HepG2 (cell line): ENCODE results near the gene CD6. TPM values are rescaled to one million over a fixed set of nuclear protein-coding genes. Genes with fewer than 3 reads are reported as not detected.

ENCODE experiments used
- ATAC-seq: fragments of 200-7000 bp; cut with Tn5 transposase; 3 replicates; pipeline ENCODE4 v1.9.1; 2020; ENCODE audit warnings: mild to moderate bottlenecking, moderate library complexity
- BruUV-seq: library from RNA; stranded (reverse); fragments of 400-500 nt; replicated peaks from 2 replicates; lab custom pipeline; 2021; lab: Mats Ljungman, UMichigan
- CTCF ChIA-PET: fragments of 300-600 bp; formaldehyde crosslinking; extraction: SDS; loops from one replicate; lab custom pipeline; 2021; ENCODE audit warnings: low total read pairs, inconsistent platforms, low intra/inter-chr PET ratio; lab: Yijun Ruan, JAX
- POLR2A ChIA-PET: fragments of 350-600 bp; sonication (Branson Sonifier 250); formaldehyde crosslinking; loops from one replicate; lab custom pipeline; 2020; ENCODE audit warnings: antibody characterized with exemption, inconsistent platforms; lab: Yijun Ruan, JAX
- DNase-seq: peaks from one replicate; pipeline ENCODE4 v3.0.0-alpha.2; 2015; ENCODE audit warnings: low spot score
- FAIRE-seq: peaks from 3 replicates; lab custom pipeline; 2011; peaks lifted over from hg19 to GRCh38; lab: Jason Lieb, UNC
- H2AFZ ChIP-seq: one replicate; pipeline ENCODE4 v1.6.1; 2011; ENCODE audit warnings: low read length, inconsistent platforms
- H3K27ac ChIP-seq: fragments of 300-600 bp; 3 replicates; pipeline ENCODE4 v1.8.0; 2011; ENCODE audit warnings: mixed run types, mild to moderate bottlenecking, mixed read lengths, low read length, inconsistent platforms; ENCODE audit not compliant: insufficient read depth; ENCODE audit errors: extremely low read length
- H3K27me3 ChIP-seq, 2 experiments: fragments of 200-600 bp in 1 of 2; 2 replicates in 1 of 2; 3 replicates in 1 of 2; pipeline versions ENCODE4 v1.6.0 to v1.8.0; 2011; ENCODE audit warnings: low read length in 2 of 2, mild to moderate bottlenecking in 2 of 2, moderate library complexity in 2 of 2, inconsistent platforms in 1 of 2; ENCODE audit not compliant: insufficient read depth in 2 of 2, control insufficient read depth in 1 of 2
- H3K36me3 ChIP-seq, 2 experiments: fragments of 200-600 bp in 1 of 2; replicated peaks in 1 of 2; 2 replicates in 1 of 2; 3 replicates in 1 of 2; pipeline versions ENCODE4 v1.5.1 to v1.8.0; 2011; ENCODE audit warnings: low read length in 2 of 2, inconsistent platforms in 1 of 2; ENCODE audit not compliant: insufficient read depth in 2 of 2, control insufficient read depth in 1 of 2
- H3K4me1 ChIP-seq: 2 replicates; pipeline ENCODE4 v1.5.1; 2012; ENCODE audit warnings: low read length, inconsistent platforms; ENCODE audit not compliant: insufficient read depth
- H3K4me2 ChIP-seq: 2 replicates; pipeline ENCODE4 v1.6.0; 2011; ENCODE audit warnings: low read depth, low read length, inconsistent platforms
- H3K4me3 ChIP-seq, 3 experiments: fragments of 200-600 bp in 1 of 3; sonication (generic), shearing (Covaris generic) in 1 of 3; replicated peaks in 1 of 3; 2 replicates each; pipeline ENCODE4 v1.5.1; 2011 to 2016; ENCODE audit warnings: low read length in 3 of 3, inconsistent platforms in 2 of 3, low read depth in 2 of 3, mild to moderate bottlenecking in 2 of 3, control low read depth in 1 of 3, mixed read lengths in 1 of 3; ENCODE audit not compliant: insufficient read depth in 1 of 3
- H3K79me2 ChIP-seq: one replicate; pipeline ENCODE4 v1.6.1; 2011; ENCODE audit warnings: low read length, inconsistent platforms; ENCODE audit not compliant: insufficient read depth
- H3K9ac ChIP-seq: 2 replicates; pipeline ENCODE4 v1.6.0; 2011; ENCODE audit warnings: mild to moderate bottlenecking, low read depth, low read length, inconsistent platforms; ENCODE audit not compliant: insufficient read depth
- H3K9me3 ChIP-seq: 2 replicates; pipeline ENCODE4 v1.5.1; 2012; ENCODE audit warnings: mild to moderate bottlenecking, low read length
- H4K20me1 ChIP-seq: 2 replicates; pipeline ENCODE4 v1.6.0; 2011; ENCODE audit warnings: inconsistent platforms, mild to moderate bottlenecking, low read length, moderate library complexity; ENCODE audit not compliant: insufficient read depth
- CBX2 ChIP-seq, 2 experiments: fragments of 200-600 bp in 1 of 2; sonication (generic); formaldehyde crosslinking in 1 of 2; IDR thresholded peaks; 2 replicates each; pipeline versions ENCODE4 v1.7.0 to v1.8.1; 2018 to 2022; ENCODE audit warnings: low read depth in 2 of 2, low read length in 1 of 2, mild to moderate bottlenecking in 1 of 2, missing genetic modification reagents in 1 of 2
- ELF3 ChIP-seq: IDR thresholded peaks from 2 replicates; pipeline ENCODE4 v1.6.1; 2016; ENCODE audit warnings: missing genetic modification reagents, missing compliant biosample characterization
- HNRNPL ChIP-seq: fragments of 200-400 bp; formaldehyde crosslinking; IDR thresholded peaks from 2 replicates; pipeline ENCODE4 v1.6.1; 2017; ENCODE audit warnings: mild to moderate bottlenecking, low read depth, low read length
- KDM2A ChIP-seq: sonication (generic); formaldehyde crosslinking; IDR thresholded peaks from 2 replicates; pipeline ENCODE4 v1.4.0; 2020; ENCODE audit warnings: low read depth, missing genetic modification reagents, borderline replicate concordance
- NAIF1 ChIP-seq: sonication (generic); formaldehyde crosslinking; IDR thresholded peaks from 2 replicates; pipeline ENCODE4 v1.5.0; 2020; ENCODE audit warnings: mild to moderate bottlenecking, missing genetic modification reagents, borderline replicate concordance
- SETDB1 ChIP-seq: sonication (generic); formaldehyde crosslinking; IDR thresholded peaks from 2 replicates; pipeline ENCODE4 v1.5.1; 2020; ENCODE audit warnings: missing genetic modification reagents, mild to moderate bottlenecking, borderline replicate concordance
- ZKSCAN5 ChIP-seq: sonication (generic); formaldehyde crosslinking; IDR thresholded peaks from 2 replicates; pipeline ENCODE4 v1.5.1; 2020; ENCODE audit warnings: mild to moderate bottlenecking, missing genetic modification reagents
- ZSCAN20 ChIP-seq: sonication (generic); formaldehyde crosslinking; IDR thresholded peaks from 2 replicates; pipeline ENCODE4 v1.4.0; 2020; ENCODE audit warnings: missing genetic modification reagents, mild to moderate bottlenecking, borderline replicate concordance
- ZSCAN25 ChIP-seq: sonication (generic); formaldehyde crosslinking; IDR thresholded peaks from 2 replicates; pipeline ENCODE4 v1.8.0; 2022; ENCODE audit warnings: mild to moderate bottlenecking, missing genetic modification reagents
- WGBS: methylation state at CpG from one replicate; pipeline ENCODE4 v1.1.6; 2017; ENCODE audit warnings: low lambda C conversion rate; 5-methylcytosine and 5-hydroxymethylcytosine counted together
- in situ Hi-C: cut with HindIII; loops from 2 replicates; pipeline ENCODE4 v1.10.0; 2017; ENCODE audit warnings: low pct_unique_long_range_greater_than_20kb; ENCODE audit not compliant: extremely low pct_ligation_motif_present
- intact Hi-C: fragments of 100-400 bp; cut with micrococcal nuclease; formaldehyde crosslinking; loops from one replicate; pipeline ENCODE4 v1.10.0; 2022; ENCODE audit not compliant: unreplicated experiment
- polyA plus RNA-seq, 8 experiments: library from polyadenylated mRNA; depleted of rRNA in 3 of 8; stranded (reverse) in 7 of 8; unstranded in 1 of 8; fragments of >200 nt; fragmentation: Illumina TruSeq in 4 of 8; extraction: Trizol in 4 of 8; gene quantifications; 2 replicates each; pipeline versions ENCODE4 v1.2.1 to v1.2.3, GENCODE V29; 2011 to 2016; ENCODE audit warnings: low read depth in 4 of 8, missing spikeins in 1 of 8, mixed read lengths in 1 of 8; ENCODE audit not compliant: insufficient read depth in 1 of 8
- total RNA-seq, 5 experiments: library from RNA; depleted of rRNA; stranded (reverse); fragments of >200 nt; fragmentation: Illumina TruSeq; extraction: Trizol; gene quantifications; 2 replicates each; pipeline ENCODE4 v1.2.3, GENCODE V29; 2016; ENCODE audit warnings: low read depth in 1 of 5
- TF ChIP-seq, protein P1 (sequence below): sonication (generic); formaldehyde crosslinking; IDR thresholded peaks from 2 replicates; pipeline ENCODE4 v1.5.0; 2020; ENCODE audit warnings: missing genetic modification reagents
- TF ChIP-seq, protein P2 (sequence below): sonication (generic); formaldehyde crosslinking; IDR thresholded peaks from 2 replicates; pipeline ENCODE4 v1.5.0; 2020; ENCODE audit warnings: mild to moderate bottlenecking, missing genetic modification reagents, borderline replicate concordance
- TF ChIP-seq, protein P3 (sequence below), 2 experiments: sonication (generic) in 1 of 2; formaldehyde crosslinking in 1 of 2; IDR thresholded peaks; 2 replicates each; pipeline versions ENCODE4 v1.6.1 to v1.9.0; 2014 to 2022; ENCODE audit warnings: antibody characterized with exemption in 1 of 2, borderline replicate concordance in 1 of 2, inconsistent platforms in 1 of 2, low read depth in 1 of 2, missing genetic modification reagents in 1 of 2

CD6 gene
- total and polyA plus RNA-seq, 2 of the 13 experiments (the other 11 are each of a cell fraction or from before 2014, with no cell fraction given), result not detected

DNA sequence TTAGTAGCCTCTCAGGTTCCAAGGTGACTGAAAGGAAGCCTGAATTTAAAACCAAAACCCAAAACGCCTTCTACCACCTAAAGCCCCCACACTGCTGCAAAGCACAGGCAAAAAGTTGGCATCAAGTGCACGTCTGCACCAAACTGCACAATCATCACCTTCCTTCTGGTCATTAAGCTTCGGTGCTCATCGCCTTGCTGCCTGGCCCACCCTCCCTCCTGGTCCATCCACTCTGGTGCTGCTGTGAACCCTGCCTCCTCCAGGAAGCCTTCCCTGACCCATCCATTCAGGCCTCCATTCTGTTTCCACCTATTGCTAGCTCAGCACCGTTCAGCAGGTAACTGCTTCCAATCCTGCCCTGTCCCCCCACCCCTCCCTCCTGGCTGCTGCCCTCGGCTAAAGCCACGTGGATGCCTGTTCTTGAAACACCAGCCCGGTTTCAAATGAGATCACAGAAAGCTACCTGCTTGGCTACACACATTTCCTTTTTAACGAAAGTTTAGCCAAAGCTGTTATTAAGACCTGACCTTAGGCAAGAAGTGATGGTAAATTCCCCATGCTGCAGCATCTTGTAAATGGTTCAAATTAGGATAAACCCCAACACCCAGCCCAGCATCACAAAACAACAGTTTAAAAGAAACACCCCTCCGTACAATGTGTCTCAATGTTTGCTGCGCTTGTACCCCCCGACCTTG, 77.0 kb downstream of the CD6 start:
- FAIRE-seq (no peak), ATAC-seq (no peak), DNase-seq (no peak)
- Histone ChIP-seq H4K20me1 (no peaks in the 10 kb centered on the region), H3K79me2 (no peaks in the 10 kb centered on the region), H3K4me3 (no peak overlapping the region), H3K9me3 (no peaks in the 10 kb centered on the region), H3K4me2 (no peak overlapping the region), H3K27me3 (peaks cover 2 to 60% of the 10 kb centered on the region in 2 experiments; a peak in 4 of 5 replicates), H3K9ac (no peak overlapping the region), H3K27ac (no peak overlapping the region), H3K36me3 (no peaks in the 10 kb centered on the region), H3K4me1 (no peaks in the 10 kb centered on the region), H2AFZ (no peak overlapping the region)
- CTCF ChIA-PET, result no interaction called here
- 11% methylated on average over 12 of the region's 12 CpGs for WGBS
- intact Hi-C loops (no loop called here), in situ Hi-C loops (no loop called here)
- no peak for TF ChIP-seq NAIF1 (CRISPR knock-in tag)
- no peak for TF ChIP-seq ZSCAN20 (CRISPR knock-in tag)
- TF ChIP-seq, protein P1, sequence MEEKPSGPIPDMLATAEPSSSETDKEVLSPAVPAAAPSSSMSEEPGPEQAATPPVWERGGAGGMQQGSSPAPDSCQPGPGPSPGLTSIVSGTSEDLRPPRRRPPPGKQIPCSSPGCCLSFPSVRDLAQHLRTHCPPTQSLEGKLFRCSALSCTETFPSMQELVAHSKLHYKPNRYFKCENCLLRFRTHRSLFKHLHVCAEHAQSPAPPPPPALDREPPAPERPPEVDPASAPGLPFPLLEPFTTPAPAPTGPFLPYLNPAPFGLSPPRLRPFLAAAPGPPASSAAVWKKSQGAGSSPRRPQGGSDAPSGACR (CRISPR knock-in tag), result no peak
- TF ChIP-seq, protein P2, sequence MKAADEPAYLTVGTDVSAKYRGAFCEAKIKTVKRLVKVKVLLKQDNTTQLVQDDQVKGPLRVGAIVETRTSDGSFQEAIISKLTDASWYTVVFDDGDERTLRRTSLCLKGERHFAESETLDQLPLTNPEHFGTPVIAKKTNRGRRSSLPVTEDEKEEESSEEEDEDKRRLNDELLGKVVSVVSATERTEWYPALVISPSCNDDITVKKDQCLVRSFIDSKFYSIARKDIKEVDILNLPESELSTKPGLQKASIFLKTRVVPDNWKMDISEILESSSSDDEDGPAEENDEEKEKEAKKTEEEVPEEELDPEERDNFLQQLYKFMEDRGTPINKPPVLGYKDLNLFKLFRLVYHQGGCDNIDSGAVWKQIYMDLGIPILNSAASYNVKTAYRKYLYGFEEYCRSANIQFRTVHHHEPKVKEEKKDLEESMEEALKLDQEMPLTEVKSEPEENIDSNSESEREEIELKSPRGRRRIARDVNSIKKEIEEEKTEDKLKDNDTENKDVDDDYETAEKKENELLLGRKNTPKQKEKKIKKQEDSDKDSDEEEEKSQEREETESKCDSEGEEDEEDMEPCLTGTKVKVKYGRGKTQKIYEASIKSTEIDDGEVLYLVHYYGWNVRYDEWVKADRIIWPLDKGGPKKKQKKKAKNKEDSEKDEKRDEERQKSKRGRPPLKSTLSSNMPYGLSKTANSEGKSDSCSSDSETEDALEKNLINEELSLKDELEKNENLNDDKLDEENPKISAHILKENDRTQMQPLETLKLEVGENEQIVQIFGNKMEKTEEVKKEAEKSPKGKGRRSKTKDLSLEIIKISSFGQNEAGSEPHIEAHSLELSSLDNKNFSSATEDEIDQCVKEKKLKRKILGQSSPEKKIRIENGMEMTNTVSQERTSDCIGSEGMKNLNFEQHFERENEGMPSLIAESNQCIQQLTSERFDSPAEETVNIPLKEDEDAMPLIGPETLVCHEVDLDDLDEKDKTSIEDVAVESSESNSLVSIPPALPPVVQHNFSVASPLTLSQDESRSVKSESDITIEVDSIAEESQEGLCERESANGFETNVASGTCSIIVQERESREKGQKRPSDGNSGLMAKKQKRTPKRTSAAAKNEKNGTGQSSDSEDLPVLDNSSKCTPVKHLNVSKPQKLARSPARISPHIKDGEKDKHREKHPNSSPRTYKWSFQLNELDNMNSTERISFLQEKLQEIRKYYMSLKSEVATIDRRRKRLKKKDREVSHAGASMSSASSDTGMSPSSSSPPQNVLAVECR (CRISPR knock-in tag), result no peak
- no peak for TF ChIP-seq HNRNPL
- TF ChIP-seq KDM2A (CRISPR knock-in tag), result no peak
- TF ChIP-seq, protein P3, sequence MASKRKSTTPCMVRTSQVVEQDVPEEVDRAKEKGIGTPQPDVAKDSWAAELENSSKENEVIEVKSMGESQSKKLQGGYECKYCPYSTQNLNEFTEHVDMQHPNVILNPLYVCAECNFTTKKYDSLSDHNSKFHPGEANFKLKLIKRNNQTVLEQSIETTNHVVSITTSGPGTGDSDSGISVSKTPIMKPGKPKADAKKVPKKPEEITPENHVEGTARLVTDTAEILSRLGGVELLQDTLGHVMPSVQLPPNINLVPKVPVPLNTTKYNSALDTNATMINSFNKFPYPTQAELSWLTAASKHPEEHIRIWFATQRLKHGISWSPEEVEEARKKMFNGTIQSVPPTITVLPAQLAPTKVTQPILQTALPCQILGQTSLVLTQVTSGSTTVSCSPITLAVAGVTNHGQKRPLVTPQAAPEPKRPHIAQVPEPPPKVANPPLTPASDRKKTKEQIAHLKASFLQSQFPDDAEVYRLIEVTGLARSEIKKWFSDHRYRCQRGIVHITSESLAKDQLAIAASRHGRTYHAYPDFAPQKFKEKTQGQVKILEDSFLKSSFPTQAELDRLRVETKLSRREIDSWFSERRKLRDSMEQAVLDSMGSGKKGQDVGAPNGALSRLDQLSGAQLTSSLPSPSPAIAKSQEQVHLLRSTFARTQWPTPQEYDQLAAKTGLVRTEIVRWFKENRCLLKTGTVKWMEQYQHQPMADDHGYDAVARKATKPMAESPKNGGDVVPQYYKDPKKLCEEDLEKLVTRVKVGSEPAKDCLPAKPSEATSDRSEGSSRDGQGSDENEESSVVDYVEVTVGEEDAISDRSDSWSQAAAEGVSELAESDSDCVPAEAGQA (IDR thresholded peaks at IDR 0.05; ENCODE audit: low read depth), result no peak
- TF ChIP-seq, protein P3 (CRISPR knock-in tag; IDR thresholded peaks at IDR 0.05; ENCODE audit: borderline replicate concordance), result no peak
- TF ChIP-seq ELF3 (CRISPR knock-in tag), result no peak
- no peak for TF ChIP-seq CBX2 (IDR thresholded peaks at IDR 0.05; ENCODE audit: low read depth, low read length)
- TF ChIP-seq CBX2 (CRISPR knock-in tag; IDR thresholded peaks at IDR 0.05; ENCODE audit: low read depth), result no peak
- no peak for TF ChIP-seq ZKSCAN5
- no peak for TF ChIP-seq ZSCAN25
- no peak for TF ChIP-seq SETDB1 (CRISPR knock-in tag)
- no TSS peak for BruUV-seq
- POLR2A ChIA-PET, result no interaction called here
